BE2C (cell line): Measurements from ENCODE around the gene IMPA2.

Source experiments
- DNase-seq: peaks from one replicate; pipeline ENCODE4 v3.0.0-alpha.2; 2020
- H3K27me3 ChIP-seq: fragments of 250-450 bp; sonication (Bioruptor Pico); 2 replicates; pipeline ENCODE4 v1.5.1; 2020; ENCODE audit warnings: mild to moderate bottlenecking
- H3K36me3 ChIP-seq: fragments of 250-450 bp; sonication (Bioruptor Pico); 2 replicates; pipeline ENCODE4 v1.5.1; 2020; ENCODE audit warnings: mild to moderate bottlenecking
- H3K4me1 ChIP-seq: fragments of 250-450 bp; sonication (Bioruptor Pico); 2 replicates; pipeline ENCODE4 v1.5.1; 2020
- H3K4me3 ChIP-seq: 2 replicates; pipeline ENCODE4 v1.5.1; 2011; ENCODE audit warnings: low read depth, low read length
- H3K9me3 ChIP-seq: fragments of 250-450 bp; sonication (Bioruptor Pico); 2 replicates; pipeline ENCODE4 v1.5.1; 2020
- CTCF ChIP-seq: IDR thresholded peaks from 2 replicates; pipeline ENCODE4 v1.5.1; 2012; ENCODE audit warnings: mild to moderate bottlenecking, low read depth, low read length

IMPA2 gene

DNA sequence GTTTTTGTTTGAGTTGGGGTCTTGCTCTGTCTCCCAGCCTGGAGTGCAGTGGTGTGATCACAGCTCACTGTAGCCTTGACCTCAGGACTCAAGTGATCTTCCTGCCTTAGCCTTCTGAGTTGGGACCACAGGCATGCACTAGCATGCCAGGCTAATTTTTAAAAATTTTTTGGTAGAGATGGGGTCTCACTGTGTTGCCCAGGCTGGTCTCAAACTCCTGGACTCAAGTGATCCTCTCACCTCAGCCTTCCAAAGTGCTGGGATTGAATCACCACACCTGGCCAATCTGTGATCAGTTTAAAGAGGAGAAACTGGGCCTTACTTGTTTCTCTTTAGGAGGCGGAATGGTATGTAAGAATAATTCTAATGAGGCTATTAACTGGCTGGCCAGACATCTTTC lies 49.9 kb downstream of the IMPA2 start:
- Histone ChIP-seq H3K36me3 (no peaks in the 10 kb centered on the region), H3K4me1 (no peaks in the 10 kb centered on the region; the same call in 1 of the 2 replicates), H3K4me3 (no peak overlapping the region), H3K9me3 (no peaks in the 10 kb centered on the region), H3K27me3 (no peaks in the 10 kb centered on the region)
- TF ChIP-seq CTCF = no peak
- DNase-seq = no peak

DNA sequence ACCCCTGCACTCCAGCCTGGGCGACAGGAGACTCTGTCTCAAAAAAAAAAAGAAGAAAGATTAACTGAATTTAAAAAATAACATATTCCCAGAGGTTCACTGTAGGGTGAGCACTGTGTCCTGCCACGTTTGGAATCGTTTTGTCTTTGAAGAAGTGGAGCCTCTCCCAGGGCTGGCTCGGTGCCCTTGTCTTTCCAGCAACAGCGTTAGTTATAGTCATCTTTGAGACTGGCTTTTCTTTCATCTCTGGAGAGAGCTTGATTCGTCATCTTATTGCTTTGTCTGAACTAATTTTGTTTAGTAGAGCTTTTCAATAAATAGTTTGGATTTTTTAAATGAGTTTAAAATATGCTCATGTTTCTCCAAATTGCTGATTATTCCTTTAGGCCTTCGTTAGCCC lies 50.5 kb downstream of the IMPA2 start:
- Histone ChIP-seq H3K4me1 (no peaks in the 10 kb centered on the region; the same call in 1 of the 2 replicates), H3K9me3 (no peaks in the 10 kb centered on the region), H3K4me3 (no peak overlapping the region), H3K27me3 (no peaks in the 10 kb centered on the region), H3K36me3 (no peaks in the 10 kb centered on the region)
- no peak for TF ChIP-seq CTCF
- no peak for DNase-seq

GRCh38 chr18:12032786-12033642 lies 51.7 kb downstream of the IMPA2 start:
- H3K4me3 ChIP-seq = no peak overlapping the region
- no peak for DNase-seq
- H3K27me3 ChIP-seq = no peaks in the 10 kb centered on the region
- H3K4me1 ChIP-seq = no peaks in the 10 kb centered on the region; the same call in 1 of the 2 replicates
- no peak for TF ChIP-seq CTCF
- H3K36me3 ChIP-seq = no peaks in the 10 kb centered on the region
- H3K9me3 ChIP-seq = no peaks in the 10 kb centered on the region

GRCh38 chr18:12033643-12034025 lies 52.3 kb downstream of the IMPA2 start:
- no peak for TF ChIP-seq CTCF

GRCh38 chr18:12034241-12035100 lies 53.2 kb downstream of the IMPA2 start:
- Histone ChIP-seq H3K4me3 (no peak overlapping the region), H3K4me1 (no peaks in the 10 kb centered on the region), H3K9me3 (no peaks in the 10 kb centered on the region), H3K36me3 (no peaks in the 10 kb centered on the region), H3K27me3 (no peaks in the 10 kb centered on the region)
- DNase-seq = no peak
- no peak for TF ChIP-seq CTCF

More at GRCh38 chr18:12033643-12034025, 52.3 kb downstream of the IMPA2 start:
- H3K4me1 ChIP-seq = no peaks in the 10 kb centered on the region
- no peaks in the 10 kb centered on the region for H3K9me3 ChIP-seq
- DNase-seq = no peak
- H3K27me3 ChIP-seq = no peaks in the 10 kb centered on the region
- no peak overlapping the region for H3K4me3 ChIP-seq
- no peaks in the 10 kb centered on the region for H3K36me3 ChIP-seq

DNA sequence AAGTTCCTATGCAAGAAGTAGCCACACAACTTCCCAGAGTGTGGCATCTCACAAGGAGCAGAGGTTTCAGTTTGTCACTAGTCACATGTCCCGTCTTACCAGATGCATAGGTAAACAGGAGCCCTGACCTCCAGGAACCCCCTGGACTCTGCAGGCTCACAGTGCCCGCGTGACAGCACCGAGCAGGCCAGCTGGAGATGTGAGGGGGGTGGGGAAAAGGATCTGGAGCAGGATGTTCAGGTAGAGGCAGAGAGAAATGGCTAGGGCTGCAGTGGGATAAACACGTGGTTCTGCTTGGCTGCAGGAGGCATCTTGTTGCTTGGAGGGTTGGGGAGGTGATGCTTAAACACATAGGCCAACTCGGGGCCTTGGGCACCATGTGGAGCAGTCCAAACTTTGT lies 54.2 kb downstream of the IMPA2 start:
- H3K9me3 ChIP-seq = no peaks in the 10 kb centered on the region

More for the DNA sequence above, 54.2 kb downstream of the IMPA2 start:
- H3K36me3 ChIP-seq = no peaks in the 10 kb centered on the region
- TF ChIP-seq CTCF = no peak
- H3K4me1 ChIP-seq = no peaks in the 10 kb centered on the region
- no peaks in the 10 kb centered on the region for H3K27me3 ChIP-seq
- no peak for DNase-seq
- no peak overlapping the region for H3K4me3 ChIP-seq
